Chondrocyte (in vitro differentiated cells): ENCODE results near the gene NFIC. TPM values are rescaled to one million over a fixed set of nuclear protein-coding genes. Genes with fewer than 3 reads are reported as not detected.

ENCODE experiments used
- DNase-seq: peaks from one replicate; pipeline ENCODE4 v3.0.0; 2021; ENCODE audit warnings: mixed read lengths, low spot score
- H3K27ac Mint-ChIP-seq: one replicate; pipeline ENCODE4 v1.8.0; 2021; ENCODE audit warnings: mild to moderate bottlenecking, moderate library complexity, mixed read lengths; ENCODE audit not compliant: unreplicated experiment
- H3K27me3 Mint-ChIP-seq: 2 replicates; pipeline ENCODE4 v1.8.0; 2021; ENCODE audit warnings: low read depth, mixed read lengths
- H3K36me3 Mint-ChIP-seq: 2 replicates; pipeline ENCODE4 v1.8.0; 2021; ENCODE audit warnings: low read depth, mixed read lengths
- H3K4me1 Mint-ChIP-seq: 2 replicates; pipeline ENCODE4 v1.8.0; 2021; ENCODE audit warnings: low read depth, mild to moderate bottlenecking, mixed read lengths
- H3K4me3 Mint-ChIP-seq: one replicate; pipeline ENCODE4 v1.8.0; 2021; ENCODE audit warnings: mild to moderate bottlenecking, moderate library complexity, mixed read lengths; ENCODE audit not compliant: unreplicated experiment
- H3K9me3 Mint-ChIP-seq: 2 replicates; pipeline ENCODE4 v1.8.0; 2021; ENCODE audit warnings: low read depth, mixed read lengths
- CTCF ChIP-seq: fragments of 200-600 bp; sonication (generic); IDR thresholded peaks from 2 replicates; pipeline ENCODE4 v1.5.0; 2021; ENCODE audit warnings: antibody characterized with exemption, mild to moderate bottlenecking, moderate library complexity
- total RNA-seq: library from RNA; stranded (reverse); gene quantifications from 3 replicates; pipeline ENCODE4 v1.2.1, GENCODE V29; 2021

NFIC gene
- total RNA-seq, 1 donor from 2014 or later: 81.5 TPM

DNA sequence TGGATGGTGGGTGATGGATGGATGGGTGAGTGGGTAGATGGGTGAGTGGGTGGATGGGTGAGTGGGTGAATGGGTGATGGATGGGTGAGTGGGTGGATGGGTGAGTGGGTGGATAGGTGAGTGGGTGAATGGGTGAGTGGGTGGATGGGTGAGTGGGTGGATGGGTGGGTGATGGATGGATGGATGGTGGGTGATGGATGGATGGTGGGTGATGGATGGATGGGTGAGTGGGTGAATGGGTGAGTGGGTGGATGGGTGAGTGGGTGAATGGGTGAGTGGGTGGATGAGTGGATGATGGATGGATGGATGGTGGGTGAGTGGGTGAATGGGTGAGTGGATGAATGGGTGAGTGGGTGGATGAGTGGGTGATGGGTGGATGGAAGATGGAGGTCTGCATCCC, 111.1 kb downstream of the NFIC start:
- Mint-ChIP-seq H3K36me3 (no peaks in the 10 kb centered on the region), H3K27ac (no peak overlapping the region), H3K4me3 (no peak overlapping the region), H3K4me1 (no peaks in the 10 kb centered on the region), H3K27me3 (peaks cover 8% of the 10 kb centered on the region), H3K9me3 (no peaks in the 10 kb centered on the region)
- no peak for DNase-seq
- TF ChIP-seq CTCF: no peak

GRCh38 chr19:3477951-3478350, 111.6 kb downstream of the NFIC start:
- H3K9me3 Mint-ChIP-seq: no peaks in the 10 kb centered on the region
- no peak for TF ChIP-seq CTCF
- no peaks in the 10 kb centered on the region for H3K36me3 Mint-ChIP-seq
- H3K4me3 Mint-ChIP-seq: no peak overlapping the region
- no peak for DNase-seq
- H3K27me3 Mint-ChIP-seq: peaks cover 8% of the 10 kb centered on the region
- no peak overlapping the region for H3K27ac Mint-ChIP-seq
- H3K4me1 Mint-ChIP-seq: no peaks in the 10 kb centered on the region

DNA sequence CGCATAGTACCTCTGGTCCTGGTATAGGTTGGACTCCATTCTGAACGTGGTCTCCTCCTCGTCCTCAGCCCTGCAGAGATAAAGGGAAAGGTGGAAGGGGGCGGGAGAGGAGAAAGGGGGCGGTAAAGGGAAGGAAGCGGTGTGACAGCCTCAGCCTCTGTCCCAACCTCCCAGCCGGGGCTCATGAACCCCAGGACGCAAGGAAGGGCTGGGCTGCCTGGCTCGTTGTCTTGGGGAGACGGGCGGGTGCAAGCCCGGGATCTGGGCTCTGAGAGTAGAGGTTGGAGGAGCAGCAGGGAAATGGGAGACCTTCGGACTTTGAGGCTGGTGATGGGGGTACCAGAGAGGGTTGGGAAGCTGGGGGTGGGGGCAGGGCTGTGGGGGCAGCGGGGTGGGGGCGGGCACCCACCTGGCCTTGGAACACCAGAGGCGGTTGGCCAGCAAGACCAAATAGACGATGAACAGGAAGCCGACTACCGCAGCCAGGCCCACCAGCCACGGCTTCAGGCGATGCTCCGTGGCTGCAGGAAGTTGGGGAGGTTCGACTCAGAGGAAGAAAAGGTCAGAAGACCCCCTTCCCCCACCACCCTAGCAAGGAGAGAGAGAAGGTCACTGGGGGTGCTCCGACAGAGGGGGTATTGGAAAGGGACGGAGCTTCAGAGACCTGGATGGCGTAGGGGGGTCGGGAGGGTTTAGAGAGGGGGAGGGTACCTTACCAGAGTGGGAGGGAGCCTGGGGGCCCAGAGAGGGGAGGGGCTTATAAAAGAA, 112.2 kb downstream of the NFIC start:
- Mint-ChIP-seq H3K27ac (no peak overlapping the region), H3K9me3 (no peaks in the 10 kb centered on the region)

GRCh38 chr19:3479177-3479833, 112.9 kb downstream of the NFIC start:
- H3K27me3 Mint-ChIP-seq: peaks cover 9% of the 10 kb centered on the region
- no peaks in the 10 kb centered on the region for H3K9me3 Mint-ChIP-seq
- H3K4me1 Mint-ChIP-seq: no peaks in the 10 kb centered on the region
- H3K4me3 Mint-ChIP-seq: no peak overlapping the region
- no peaks in the 10 kb centered on the region for H3K36me3 Mint-ChIP-seq
- TF ChIP-seq CTCF: no peak
- no peak overlapping the region for H3K27ac Mint-ChIP-seq
- DNase-seq: no peak

More for the DNA sequence above, 112.2 kb downstream of the NFIC start:
- H3K27me3 Mint-ChIP-seq: peaks cover 9% of the 10 kb centered on the region
- no peak for DNase-seq
- TF ChIP-seq CTCF: no peak
- H3K4me1 Mint-ChIP-seq: no peaks in the 10 kb centered on the region
- no peaks in the 10 kb centered on the region for H3K36me3 Mint-ChIP-seq
- no peak overlapping the region for H3K4me3 Mint-ChIP-seq

- DNase-seq: no peak
- Mint-ChIP-seq H3K4me3 (no peak overlapping the region), H3K9me3 (no peaks in the 10 kb centered on the region)
Observed at GRCh38 chr19:3479834-3480215, 113.4 kb downstream of the NFIC start.

More at GRCh38 chr19:3479834-3480215, 113.4 kb downstream of the NFIC start:
- Mint-ChIP-seq H3K27ac (no peak overlapping the region), H3K27me3 (peaks cover 9% of the 10 kb centered on the region), H3K36me3 (no peaks in the 10 kb centered on the region), H3K4me1 (no peaks in the 10 kb centered on the region)
- no peak for TF ChIP-seq CTCF
